PC-3 (cell line): Measurements from ENCODE around the gene KIF17. TPM values are rescaled to one million over a fixed set of nuclear protein-coding genes. Genes with fewer than 3 reads are reported as not detected.

Experiments
- ATAC-seq: fragments of 200-7000 bp; cut with Tn5 transposase; 2 replicates; pipeline ENCODE4 v1.9.1; 2020; ENCODE audit warnings: mild to moderate bottlenecking, moderate library complexity
- BruUV-seq: library from RNA; stranded (reverse); fragments of 400-500 nt; replicated peaks from 2 replicates; lab custom pipeline; 2021; lab: Mats Ljungman, UMichigan
- CTCF ChIA-PET: fragments of 300-600 bp; sonication (Branson Sonifier 250); formaldehyde crosslinking; loops from one replicate; lab custom pipeline; 2022; ENCODE audit warnings: antibody characterized with exemption; lab: Charles Lee
- POLR2A ChIA-PET: fragments of 300-600 bp; sonication (Branson Sonifier 250); formaldehyde crosslinking; loops from one replicate; lab custom pipeline; 2022; ENCODE audit warnings: antibody characterized with exemption; ENCODE audit not compliant: unreplicated experiment; lab: Charles Lee
- DNase-seq: peaks from one replicate; pipeline ENCODE4 v3.0.0-alpha.2; 2015
- H2AFZ ChIP-seq: fragments of 300-600 bp; sonication (generic); 2 replicates; pipeline ENCODE4 v1.6.0; 2016; ENCODE audit warnings: antibody characterized with exemption, low read length
- H3F3A ChIP-seq: fragments of 300-600 bp; sonication (generic); one replicate; pipeline ENCODE4 v1.6.0; 2017; ENCODE audit warnings: antibody characterized with exemption, low read length, control low read depth, mild to moderate bottlenecking; ENCODE audit not compliant: unreplicated experiment
- H3K27ac ChIP-seq: fragments of 300-600 bp; sonication (generic); 2 replicates; pipeline ENCODE4 v1.5.1; 2016; ENCODE audit warnings: mild to moderate bottlenecking, low read length
- H3K27me3 ChIP-seq: fragments of 300-600 bp; sonication (generic); 2 replicates; pipeline ENCODE4 v1.6.1; 2016; ENCODE audit warnings: low read length, mixed read lengths
- H3K36me3 ChIP-seq: fragments of 300-600 bp; sonication (generic); 2 replicates; pipeline ENCODE4 v1.6.1; 2016; ENCODE audit warnings: low read depth, mixed run types, low read length, mixed read lengths
- H3K4me1 ChIP-seq: fragments of 300-600 bp; sonication (generic); 2 replicates; pipeline ENCODE4 v1.5.1; 2016; ENCODE audit warnings: low read length; ENCODE audit not compliant: insufficient read depth
- H3K4me2 ChIP-seq: fragments of 300-600 bp; sonication (generic); 2 replicates; pipeline ENCODE4 v1.6.0; 2016; ENCODE audit warnings: low read length
- H3K4me3 ChIP-seq: fragments of 300-600 bp; sonication (generic); 2 replicates; pipeline ENCODE4 v1.5.1; 2016; ENCODE audit warnings: mild to moderate bottlenecking, low read length, mixed read lengths
- H3K79me2 ChIP-seq: fragments of 300-600 bp; sonication (generic); 2 replicates; pipeline ENCODE4 v1.6.1; 2017; ENCODE audit warnings: low read length, mixed read lengths
- H3K9ac ChIP-seq: fragments of 300-600 bp; sonication (generic); 2 replicates; pipeline ENCODE4 v1.6.0; 2016; ENCODE audit warnings: mild to moderate bottlenecking, low read length
- H3K9me2 ChIP-seq: fragments of 300-600 bp; sonication (generic); replicated peaks from 2 replicates; pipeline ENCODE4 v1.6.1; 2016; ENCODE audit warnings: mixed run types, low read length, mixed read lengths
- H3K9me3 ChIP-seq: fragments of 300-600 bp; sonication (generic); 2 replicates; pipeline ENCODE4 v1.6.1; 2016; ENCODE audit warnings: low read length, mixed read lengths
- H4K20me1 ChIP-seq: fragments of 300-600 bp; sonication (generic); 2 replicates; pipeline ENCODE4 v1.6.1; 2016; ENCODE audit warnings: low read length, mixed read lengths
- EZH2 ChIP-seq: fragments of 300-600 bp; sonication (generic); IDR thresholded peaks from one replicate; pipeline ENCODE4 v1.6.1; 2017; ENCODE audit warnings: antibody characterized with exemption, mild to moderate bottlenecking, low read length; ENCODE audit not compliant: unreplicated experiment
- EZH2phosphoT487 ChIP-seq: fragments of 300-600 bp; sonication (generic); IDR thresholded peaks from 2 replicates; pipeline ENCODE4 v1.6.1; 2018; ENCODE audit warnings: mild to moderate bottlenecking, antibody characterized with exemption, low read length, borderline replicate concordance
- intact Hi-C: fragments of 100-400 bp; cut with micrococcal nuclease; formaldehyde crosslinking; loops from 2 replicates; pipeline ENCODE4 v1.9.0; 2023
- total RNA-seq: library from RNA; depleted of rRNA; stranded (reverse); fragments of >200 nt; gene quantifications from 2 replicates; pipeline ENCODE4 v1.2.3, GENCODE V29; 2014
- TF ChIP-seq, protein P1 (sequence below): fragments of 300-600 bp; sonication (generic); conservative IDR thresholded peaks from 2 replicates; pipeline ENCODE4 v1.5.1; 2017; ENCODE audit warnings: antibody characterized with exemption, low read depth, mild to moderate bottlenecking, low read length

Gene KIF17
- total RNA-seq, 1 experiment from 2014 or later: 0.33 TPM

DNA sequence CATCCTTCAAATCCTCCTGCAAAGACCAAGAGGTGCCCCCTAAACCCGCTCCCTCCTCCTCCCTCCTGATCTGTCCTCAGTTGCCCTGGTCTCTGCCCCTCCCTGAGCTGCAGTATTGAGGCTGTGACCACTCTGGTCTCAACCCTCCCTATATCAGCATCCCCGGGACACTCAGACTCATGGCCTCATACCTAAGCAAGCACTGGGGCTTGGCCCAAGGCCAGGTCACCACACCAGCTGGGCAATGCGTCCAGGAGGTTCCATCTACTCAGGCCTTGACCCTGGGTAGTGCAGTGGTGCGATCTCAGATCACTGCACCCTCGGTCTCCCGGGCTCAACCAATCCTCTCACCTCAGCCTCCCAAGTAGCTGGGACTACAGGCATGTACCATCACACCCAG lies 9.8 kb downstream of the KIF17 start:
- no peak for DNase-seq
- no peaks in the 10 kb centered on the region for H3K9me3 ChIP-seq
- BruUV-seq: no TSS peak
- no peak overlapping the region for H3K4me3 ChIP-seq
- CTCF ChIA-PET: no interaction called here
- H3K9ac ChIP-seq: no peak overlapping the region
- TF ChIP-seq EZH2 (no peak), EZH2phosphoT487 (no peak)
- TF ChIP-seq, protein P1, sequence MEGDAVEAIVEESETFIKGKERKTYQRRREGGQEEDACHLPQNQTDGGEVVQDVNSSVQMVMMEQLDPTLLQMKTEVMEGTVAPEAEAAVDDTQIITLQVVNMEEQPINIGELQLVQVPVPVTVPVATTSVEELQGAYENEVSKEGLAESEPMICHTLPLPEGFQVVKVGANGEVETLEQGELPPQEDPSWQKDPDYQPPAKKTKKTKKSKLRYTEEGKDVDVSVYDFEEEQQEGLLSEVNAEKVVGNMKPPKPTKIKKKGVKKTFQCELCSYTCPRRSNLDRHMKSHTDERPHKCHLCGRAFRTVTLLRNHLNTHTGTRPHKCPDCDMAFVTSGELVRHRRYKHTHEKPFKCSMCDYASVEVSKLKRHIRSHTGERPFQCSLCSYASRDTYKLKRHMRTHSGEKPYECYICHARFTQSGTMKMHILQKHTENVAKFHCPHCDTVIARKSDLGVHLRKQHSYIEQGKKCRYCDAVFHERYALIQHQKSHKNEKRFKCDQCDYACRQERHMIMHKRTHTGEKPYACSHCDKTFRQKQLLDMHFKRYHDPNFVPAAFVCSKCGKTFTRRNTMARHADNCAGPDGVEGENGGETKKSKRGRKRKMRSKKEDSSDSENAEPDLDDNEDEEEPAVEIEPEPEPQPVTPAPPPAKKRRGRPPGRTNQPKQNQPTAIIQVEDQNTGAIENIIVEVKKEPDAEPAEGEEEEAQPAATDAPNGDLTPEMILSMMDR: no peak
- H3K27ac ChIP-seq: no peak overlapping the region
- POLR2A ChIA-PET: interaction anchor here (0.5 kb wide), 1 partner anchor 10 kb away, joined by 3 read pairs; the partner anchor contains the start of gene KIF17
- no peak overlapping the region for H2AFZ ChIP-seq
- no peaks in the 10 kb centered on the region for H3K9me2 ChIP-seq
- intact Hi-C loops: no loop called here
- H3F3A ChIP-seq: no peaks in the 10 kb centered on the region
- no peaks in the 10 kb centered on the region for H3K36me3 ChIP-seq
- H3K4me2 ChIP-seq: no peak overlapping the region
- H3K4me1 ChIP-seq: no peaks in the 10 kb centered on the region
- ATAC-seq: no peak
- no peaks in the 10 kb centered on the region for H3K27me3 ChIP-seq
- no peaks in the 10 kb centered on the region for H3K79me2 ChIP-seq
- H4K20me1 ChIP-seq: no peaks in the 10 kb centered on the region

DNA sequence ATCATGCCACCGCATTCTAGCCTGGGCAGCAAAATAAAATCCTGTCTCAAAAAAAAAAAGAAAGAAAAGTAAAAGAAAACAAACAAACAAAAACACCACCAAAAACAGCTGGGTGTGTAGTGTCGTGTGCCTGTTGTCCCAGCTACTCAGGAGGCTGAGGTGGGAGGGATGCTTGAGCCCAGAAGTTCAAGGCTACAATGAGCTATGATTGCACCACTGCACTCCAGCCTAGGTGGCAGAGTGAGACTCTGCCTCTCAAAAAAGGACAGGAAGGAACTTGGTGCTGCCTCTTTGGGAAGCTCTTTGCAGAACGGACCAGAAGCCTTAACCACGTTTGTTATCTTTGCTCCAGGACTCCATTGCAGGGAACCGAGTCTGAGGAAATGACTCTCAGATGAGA lies 11.0 kb downstream of the KIF17 start:
- ATAC-seq (no peak), DNase-seq (no peak)
- H4K20me1 ChIP-seq: no peaks in the 10 kb centered on the region
- no peak overlapping the region for H2AFZ ChIP-seq
- H3K4me1 ChIP-seq: no peaks in the 10 kb centered on the region
- no peak overlapping the region for H3K9ac ChIP-seq
- H3K9me3 ChIP-seq: no peaks in the 10 kb centered on the region
- no TSS peak for BruUV-seq
- CTCF ChIA-PET: no interaction called here
- H3K27ac ChIP-seq: no peak overlapping the region
- no peaks in the 10 kb centered on the region for H3K27me3 ChIP-seq
- H3F3A ChIP-seq: no peaks in the 10 kb centered on the region
- intact Hi-C loops: no loop called here
- POLR2A ChIA-PET: no interaction called here
- TF ChIP-seq EZH2: no peak
- TF ChIP-seq, protein P1: no peak
- TF ChIP-seq EZH2phosphoT487: no peak
- H3K9me2 ChIP-seq: no peaks in the 10 kb centered on the region
- H3K79me2 ChIP-seq: no peaks in the 10 kb centered on the region
- H3K4me2 ChIP-seq: no peak overlapping the region
- H3K36me3 ChIP-seq: no peaks in the 10 kb centered on the region
- H3K4me3 ChIP-seq: no peak overlapping the region

DNA sequence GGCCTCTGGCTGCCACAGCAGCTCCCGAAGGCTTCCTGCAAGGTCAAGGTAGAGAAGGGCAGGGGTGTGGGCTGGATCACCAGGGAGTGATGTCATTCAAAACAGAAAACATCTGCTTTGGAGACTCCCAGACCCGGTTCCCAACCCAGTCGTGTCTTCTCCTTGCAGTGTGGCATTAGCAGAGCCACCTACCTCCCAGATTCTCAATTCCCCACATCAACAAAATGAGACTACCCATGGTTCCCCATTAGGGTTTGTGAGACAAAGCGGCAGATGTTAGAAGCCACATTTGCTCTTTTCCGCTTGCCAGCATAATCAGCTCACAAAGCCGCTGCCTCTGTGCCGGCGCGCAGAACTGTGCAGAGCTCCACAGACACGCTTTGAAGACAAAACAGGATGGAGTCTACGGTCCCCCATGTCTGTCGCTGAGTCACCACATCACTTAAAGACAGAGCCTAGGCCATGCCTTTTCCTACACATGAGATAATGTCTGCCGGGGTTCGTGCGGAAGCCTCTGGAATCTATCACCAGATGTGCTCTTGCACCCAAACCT lies 12.5 kb downstream of the KIF17 start:
- H2AFZ ChIP-seq: no peak overlapping the region
- H3F3A ChIP-seq: no peaks in the 10 kb centered on the region
- H3K4me2 ChIP-seq: no peak overlapping the region
- no peaks in the 10 kb centered on the region for H3K27me3 ChIP-seq
- TF ChIP-seq EZH2phosphoT487 (no peak), EZH2 (no peak)
- TF ChIP-seq, protein P1: no peak
- no peak for DNase-seq
- no peaks in the 10 kb centered on the region for H3K9me2 ChIP-seq
- H3K27ac ChIP-seq: no peak overlapping the region
- POLR2A ChIA-PET: no interaction called here
- intact Hi-C loops: no loop called here
- no peak overlapping the region for H3K4me3 ChIP-seq
- CTCF ChIA-PET: no interaction called here
- no TSS peak for BruUV-seq
- no peaks in the 10 kb centered on the region for H3K36me3 ChIP-seq
- no peaks in the 10 kb centered on the region for H3K79me2 ChIP-seq
- no peak overlapping the region for H3K9ac ChIP-seq
- H4K20me1 ChIP-seq: no peaks in the 10 kb centered on the region
- no peaks in the 10 kb centered on the region for H3K9me3 ChIP-seq
- no peaks in the 10 kb centered on the region for H3K4me1 ChIP-seq
- ATAC-seq: no peak
